Measurements from ENCODE around the gene NR4A3. TPM values are rescaled to one million over a fixed set of nuclear protein-coding genes. Genes with fewer than 3 reads are reported as not detected.
A peak's percentile ranks its signal among the peaks of the same experiment; 100 is the strongest.

NR4A3 gene
- total and polyA plus RNA-seq, 9 of the 15 experiments (the other 6 are each of a cell fraction or from before 2014, with no cell fraction given): 0.04 to 0.07 TPM; not detected in 7

GRCh38 chr9:99821396-99822108, at the start of gene NR4A3 (continued):
- TF ChIP-seq HDAC2 (IDR thresholded peaks at IDR 0.05) (0 out of 2 replicates have a peak, but pooled peaks have one; percentile 22), STAG1 (CRISPR knock-in tag; IDR thresholded peaks at IDR 0.05; ENCODE audit: borderline replicate concordance) (no peak), E2F1 (CRISPR knock-in tag; IDR thresholded peaks at IDR 0.05) (peak; percentile 49; the same call in 1 of the 2 replicates), TEAD4 (IDR thresholded peaks at IDR 0.05; ENCODE audit: low read length) (peak; percentile 91), TEAD4 (CRISPR knock-in tag; IDR thresholded peaks at IDR 0.05; ENCODE audit: borderline replicate concordance) (peak; percentile 98), SUPT5H (IDR thresholded peaks at IDR 0.05) (no peak; the same call in 1 of the 2 replicates), ZNF785 (CRISPR knock-in tag; IDR thresholded peaks at IDR 0.05) (no peak), ZNF445 (CRISPR knock-in tag; IDR thresholded peaks at IDR 0.05; ENCODE audit: low read depth) (no peak), LEF1 (IDR thresholded peaks at IDR 0.05) (no peak), COPS2 (conservative IDR thresholded peaks at IDR 0.05) (no peak), SP1 (CRISPR knock-in tag; IDR thresholded peaks at IDR 0.05) (peak; percentile 76), CHCHD3 (CRISPR knock-in tag; IDR thresholded peaks at IDR 0.05) (no peak), ZNF778 (CRISPR knock-in tag; IDR thresholded peaks at IDR 0.05) (no peak), PML (IDR thresholded peaks at IDR 0.05; ENCODE audit: low read length) (no peak), ATF6 (CRISPR knock-in tag; IDR thresholded peaks at IDR 0.05) (no peak), RCOR1 (IDR thresholded peaks at IDR 0.05; ENCODE audit: borderline replicate concordance in 1 of 2, low read depth in 2 of 2, low read length in 2 of 2) (no peak; a peak in 1 of 4 replicates), AFF4 (CRISPR knock-in tag; IDR thresholded peaks at IDR 0.05) (no peak), ZBTB5 (IDR thresholded peaks at IDR 0.05) (no peak), MAZ (CRISPR knock-in tag; conservative IDR thresholded peaks at IDR 0.05 in 1 of 2, IDR thresholded peaks at IDR 0.05 in 1 of 2) (peak; percentile 86 to 91; a peak in 3 of 4 replicates), U2AF1 (optimal IDR thresholded peaks at IDR 0.05; ENCODE audit: low read depth, low read length) (no peak)
